ENCODE results near the gene ZNF526.
A peak's percentile ranks its signal among the peaks of the same experiment; 100 is the strongest.

The ZNF526 gene

GRCh38 chr19:42219812-42220750 lies at the start of gene ZNF526:
TSS of gene ZNF526 (plus strand) at chr19:42220312. CDS start at chr19:42224404, 4,092 bp downstream.
- DNase-seq (ENCODE audit: low spot score): peak; percentile 99

DNA sequence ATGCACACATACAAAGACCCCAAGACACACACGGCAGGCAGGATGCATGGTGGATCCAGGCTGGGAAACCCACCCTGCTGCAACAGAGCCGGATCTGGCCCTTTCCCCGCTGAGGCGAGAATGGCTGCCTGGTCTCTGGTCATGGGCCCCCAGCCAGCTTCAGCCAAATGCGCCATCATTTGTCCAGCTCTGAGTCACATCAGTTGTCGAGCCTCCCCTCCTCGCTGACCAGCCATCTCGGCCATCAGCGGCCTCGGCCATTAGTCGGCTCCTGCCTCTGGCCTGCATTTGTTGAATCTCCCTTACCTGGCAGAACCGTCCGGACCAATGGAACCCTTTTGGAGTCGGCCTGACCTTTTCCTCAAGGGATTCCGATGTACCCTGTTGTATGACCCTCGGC lies 49.4 kb upstream of the ZNF526 start:
- DNase-seq (ENCODE audit: low spot score): no peak

- DNase-seq (ENCODE audit: low spot score): no peak
Measured at GRCh38 chr19:42172261-42172660, 47.9 kb upstream of the ZNF526 start.

DNA sequence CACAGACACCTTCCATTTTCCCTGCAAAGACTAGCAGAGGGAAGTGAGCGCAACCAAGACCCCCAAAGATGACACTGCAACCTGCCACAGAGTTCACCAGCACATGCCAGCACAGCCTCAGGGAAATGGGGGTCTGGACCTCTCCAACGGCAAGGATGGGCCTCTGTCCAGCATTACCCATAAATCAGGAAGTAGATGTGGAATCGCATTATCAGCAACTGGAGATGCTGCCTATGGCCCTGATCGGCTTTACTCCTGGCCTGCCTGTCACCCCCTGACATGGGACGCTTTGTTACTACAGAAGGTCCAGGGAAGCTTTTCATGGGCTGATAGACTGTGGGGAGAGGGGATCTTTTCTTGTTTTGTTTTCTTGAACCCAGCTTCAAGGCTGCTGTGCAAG lies 46.4 kb upstream of the ZNF526 start:
- no peak for DNase-seq (ENCODE audit: low spot score)

DNA sequence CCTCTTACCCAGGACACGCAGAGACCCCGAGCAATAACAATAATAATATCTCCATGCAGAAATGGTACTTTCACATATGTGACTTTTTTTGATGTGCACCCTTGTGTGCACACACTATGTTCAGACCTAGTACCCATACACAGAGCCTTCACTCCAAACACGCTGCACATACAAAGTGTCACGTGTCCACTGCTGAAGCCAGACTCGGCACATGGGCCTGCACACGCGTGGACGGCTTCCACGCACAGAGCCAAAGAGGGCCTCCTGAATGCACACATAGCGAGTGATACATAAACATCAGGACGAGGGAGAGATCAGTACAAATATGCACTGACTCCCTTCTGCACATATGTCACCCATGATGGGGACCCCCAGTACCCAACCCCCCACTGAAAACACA lies 45.9 kb upstream of the ZNF526 start:
- DNase-seq (ENCODE audit: low spot score): no peak

DNA sequence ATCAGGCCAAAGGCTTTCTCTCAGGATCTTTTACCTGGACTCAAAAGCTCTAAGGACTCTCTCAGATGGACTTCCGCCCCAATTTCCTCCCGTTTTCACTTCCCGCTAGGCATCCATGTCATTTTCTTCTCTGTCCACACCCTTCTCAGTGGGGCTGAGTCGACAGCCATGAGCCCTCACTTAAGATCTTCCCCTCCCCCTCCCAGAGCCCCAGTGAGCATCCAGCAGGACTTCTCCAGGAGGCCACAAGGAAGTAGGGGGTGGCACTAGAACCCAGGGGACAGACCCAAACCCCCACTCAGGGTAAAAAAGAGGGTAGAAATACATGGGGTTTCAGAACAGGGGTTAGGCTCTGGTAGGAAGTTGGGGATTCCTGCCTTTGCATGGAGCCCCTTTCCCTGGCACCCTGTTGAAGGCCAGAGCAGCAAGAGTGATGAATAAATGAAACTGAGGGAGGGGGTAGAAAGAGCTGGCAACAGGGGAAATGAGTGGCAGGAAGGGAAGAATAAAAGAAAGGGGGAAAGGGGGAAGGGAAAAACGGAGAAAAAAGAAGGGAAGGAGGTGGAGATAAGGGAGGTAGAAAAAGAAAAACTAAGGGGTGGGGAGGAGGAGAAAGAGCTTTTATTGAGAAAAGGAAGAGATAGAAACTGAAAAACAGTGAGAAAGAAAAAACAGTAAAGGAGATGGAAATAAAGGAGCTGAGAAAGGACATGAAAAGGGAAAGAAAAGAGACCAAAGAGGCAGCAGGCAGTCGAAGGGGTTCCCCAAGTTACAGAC lies 45.0 kb upstream of the ZNF526 start:
- DNase-seq (ENCODE audit: low spot score): no peak

DNA sequence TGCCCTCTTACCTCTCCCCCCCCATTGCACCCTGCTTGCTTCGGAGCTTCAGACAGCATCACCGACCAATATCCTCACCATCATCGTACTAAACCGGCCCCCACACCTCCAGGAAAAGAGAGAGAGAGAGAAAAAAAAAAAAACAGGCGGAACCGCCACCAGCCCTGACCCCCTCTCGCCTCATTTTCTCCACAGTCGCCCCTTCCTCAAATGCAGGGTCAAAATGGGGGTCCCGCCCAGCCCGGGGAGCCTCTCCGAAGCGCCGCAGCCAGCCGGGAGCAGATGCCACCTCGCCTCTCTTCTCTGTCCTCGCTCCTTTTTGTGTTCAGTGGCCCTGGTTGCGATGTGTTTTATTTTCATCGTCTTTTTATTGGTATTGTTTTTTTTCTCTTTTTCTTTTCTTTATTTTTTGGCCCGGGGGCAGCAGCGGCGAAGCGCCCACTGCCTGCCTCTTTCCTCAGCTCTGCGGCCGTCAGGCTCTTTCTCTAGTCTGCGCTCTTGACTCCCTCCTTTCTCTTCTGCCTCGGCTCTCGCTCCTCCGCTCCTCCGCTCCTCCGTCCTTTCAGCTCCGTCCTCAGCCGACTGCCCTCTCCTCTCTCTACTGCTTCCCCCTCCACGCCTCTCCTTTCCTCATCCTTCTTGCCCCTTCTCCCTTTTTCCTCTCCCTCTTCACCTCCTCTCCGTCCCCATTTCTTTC lies 44.0 kb upstream of the ZNF526 start:
- peak; percentile 33 for DNase-seq (ENCODE audit: low spot score)

DNA sequence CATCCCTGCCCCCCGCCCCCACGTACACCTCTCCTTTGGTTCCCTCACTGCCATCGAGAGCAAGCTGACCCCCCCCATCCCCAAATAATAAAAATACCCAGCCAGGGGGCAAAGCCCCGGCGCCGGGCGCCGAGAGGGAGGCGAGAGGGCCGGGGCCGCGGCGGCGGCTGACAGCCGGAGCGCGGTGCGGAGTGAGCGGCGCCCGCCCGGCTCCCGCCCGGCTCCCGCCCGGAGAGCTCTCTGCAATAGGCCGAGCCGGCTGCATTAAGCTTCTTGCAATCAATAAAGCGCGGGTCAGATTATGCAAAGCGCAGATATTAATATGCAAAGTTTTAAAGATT lies 43.5 kb upstream of the ZNF526 start:
- DNase-seq (ENCODE audit: low spot score): no peak

GRCh38 chr19:42176990-42177685 lies 43.0 kb upstream of the ZNF526 start:
- DNase-seq (ENCODE audit: low spot score): peak; percentile 77

GRCh38 chr19:42177686-42178019 lies 42.5 kb upstream of the ZNF526 start:
- DNase-seq (ENCODE audit: low spot score): no peak

DNA sequence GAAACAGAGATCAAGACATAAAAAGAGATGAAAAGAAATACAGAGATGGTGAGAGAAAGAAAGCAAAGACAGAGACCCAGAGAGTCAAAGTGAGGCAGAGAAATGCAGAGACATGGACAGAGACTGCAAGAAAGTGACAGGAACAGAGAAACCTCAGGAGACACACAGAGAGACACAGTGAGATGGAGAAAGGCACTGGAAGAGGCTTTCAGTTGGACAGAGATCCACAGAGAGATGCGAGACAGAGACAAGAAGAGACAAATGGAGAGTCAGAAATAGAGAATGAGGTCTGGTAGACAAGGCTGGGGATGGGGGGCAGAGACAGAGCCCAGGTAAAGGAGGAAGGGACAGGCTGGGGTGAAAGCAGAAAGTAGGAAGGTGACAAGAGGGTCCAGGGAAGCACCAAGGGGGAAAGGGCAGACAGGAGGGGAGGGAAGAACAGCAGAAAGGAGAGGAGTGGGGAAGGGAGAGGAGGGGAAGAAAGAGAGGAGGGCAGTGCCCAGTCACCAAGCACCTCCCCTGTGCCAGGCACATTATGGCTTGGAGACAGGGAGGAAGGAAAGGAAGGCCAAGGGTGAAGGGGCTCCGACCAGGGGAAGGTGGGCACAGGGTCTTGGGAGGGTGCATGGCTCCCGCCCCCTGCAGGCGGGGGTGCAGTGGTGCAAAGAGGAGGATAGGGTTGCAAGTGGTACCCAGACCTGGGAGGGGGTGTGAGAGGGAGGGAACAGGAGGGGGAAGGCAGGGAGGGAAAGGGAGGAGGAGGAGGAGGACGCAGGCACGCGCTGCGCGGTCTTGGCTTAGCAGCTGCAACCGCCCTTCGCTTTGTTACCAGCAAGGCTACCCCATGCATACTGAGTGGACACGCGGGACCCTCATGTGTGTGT lies 41.1 kb upstream of the ZNF526 start:
- DNase-seq (ENCODE audit: low spot score): peak; percentile 66

- DNase-seq (ENCODE audit: low spot score): peak; percentile 74
Measured at GRCh38 chr19:42184401-42184861, 35.7 kb upstream of the ZNF526 start.

DNA sequence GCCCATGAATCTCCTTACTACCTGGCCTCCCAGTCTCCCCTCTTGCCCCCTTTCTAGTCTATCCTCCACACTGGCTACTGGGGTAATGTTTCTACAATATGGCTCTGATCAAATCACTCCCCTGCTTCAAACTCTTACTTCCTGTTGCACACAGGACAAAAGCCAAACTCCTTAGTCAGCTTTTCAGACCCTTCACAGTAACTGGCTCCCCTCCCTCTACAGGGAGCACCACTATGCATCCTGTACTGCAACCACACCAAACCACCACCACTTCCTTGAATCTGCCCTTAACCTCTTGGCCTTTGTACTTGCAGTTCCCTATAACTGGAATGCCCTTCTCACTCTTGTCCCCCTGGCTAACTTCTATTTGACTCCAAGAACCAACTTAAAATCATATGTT lies 34.8 kb upstream of the ZNF526 start:
- DNase-seq (ENCODE audit: low spot score): no peak

DNA sequence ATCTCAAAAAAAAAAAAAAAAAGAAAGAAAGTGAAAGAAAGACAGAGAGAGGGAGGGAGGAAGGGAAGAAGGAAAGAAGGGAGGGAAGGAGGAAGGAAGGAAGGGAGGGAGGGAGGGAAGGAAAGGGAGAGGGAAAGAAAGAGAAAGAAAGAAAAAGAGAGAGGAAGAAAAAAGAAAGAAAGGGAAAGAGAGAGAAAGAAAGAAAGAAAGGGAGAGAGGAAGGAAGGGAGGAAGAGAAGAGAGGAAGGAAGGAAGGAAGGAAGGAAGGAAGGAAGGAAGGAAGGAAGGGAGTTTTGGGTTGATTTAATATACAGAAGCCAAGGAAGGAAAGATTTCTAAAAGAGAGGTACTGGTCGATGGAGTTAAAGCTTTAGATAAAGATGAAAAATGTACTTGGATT lies 31.4 kb upstream of the ZNF526 start:
- DNase-seq (ENCODE audit: low spot score): no peak

GRCh38 chr19:42189133-42189532 lies 31.0 kb upstream of the ZNF526 start:
- no peak for DNase-seq (ENCODE audit: low spot score)

- no peak for DNase-seq (ENCODE audit: low spot score)
Measured at GRCh38 chr19:42191330-42191729, 28.8 kb upstream of the ZNF526 start.

- no peak for DNase-seq (ENCODE audit: low spot score)
Measured at GRCh38 chr19:42191855-42192254, 28.3 kb upstream of the ZNF526 start.

DNA sequence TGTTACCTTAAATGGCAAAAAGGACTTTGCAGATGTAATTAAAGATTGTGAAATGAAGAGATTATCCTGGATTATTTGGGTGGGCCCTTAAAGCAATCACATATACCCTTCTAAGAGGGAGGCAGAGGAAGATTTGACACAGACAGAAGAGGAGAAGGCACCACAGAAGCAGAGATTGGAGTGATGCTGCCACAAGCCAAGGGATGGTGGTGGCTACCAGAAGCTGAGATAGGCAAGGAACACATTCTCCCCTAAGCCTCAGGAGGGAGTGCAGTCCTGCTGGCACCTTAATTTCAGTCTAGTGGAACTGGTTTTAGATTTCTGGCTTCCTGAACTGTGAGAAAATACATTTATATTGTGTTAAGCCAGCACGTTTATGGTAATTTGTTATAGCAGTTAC lies 26.8 kb upstream of the ZNF526 start:
- DNase-seq (ENCODE audit: low spot score): no peak

GRCh38 chr19:42193706-42194105 lies 26.4 kb upstream of the ZNF526 start:
- DNase-seq (ENCODE audit: low spot score): no peak

- no peak for DNase-seq (ENCODE audit: low spot score)
Measured at GRCh38 chr19:42196011-42197001, 23.8 kb upstream of the ZNF526 start.
